CD4-positive, alpha-beta T cell treated with Interleukin-4 for 4 hours (primary cell): Measurements from ENCODE around the gene LINC01488.

ENCODE experiments used
- DNase-seq: peaks from one replicate; pipeline ENCODE4 v3.0.0-alpha.2; 2020

Gene LINC01488

DNA sequence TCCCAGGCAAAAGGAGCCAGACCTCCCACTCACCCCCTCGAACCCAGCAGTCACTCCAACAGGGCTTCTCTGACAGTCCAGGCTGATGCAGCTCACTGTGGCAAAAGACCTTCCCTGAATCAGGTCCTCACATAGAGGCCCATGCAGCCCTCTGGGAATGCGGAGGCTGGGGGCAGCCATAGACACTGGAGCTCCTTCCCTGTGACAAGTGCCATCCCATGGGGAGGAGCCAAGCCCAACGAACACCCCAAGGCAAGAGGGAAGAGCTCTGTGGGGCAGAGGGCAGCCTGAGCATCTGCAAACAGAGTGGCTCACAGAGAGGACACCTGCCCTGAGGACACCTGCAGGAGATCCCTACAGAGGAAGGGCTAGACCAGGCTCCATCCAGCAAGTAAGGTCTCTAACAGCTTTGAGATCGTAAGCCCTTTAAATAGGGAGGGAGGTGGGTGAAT lies at the start of gene LINC01488:
TSS of gene LINC01488 (plus strand) at position 271 of the 452 bp plus-strand sequence.
- DNase-seq: no peak

DNA sequence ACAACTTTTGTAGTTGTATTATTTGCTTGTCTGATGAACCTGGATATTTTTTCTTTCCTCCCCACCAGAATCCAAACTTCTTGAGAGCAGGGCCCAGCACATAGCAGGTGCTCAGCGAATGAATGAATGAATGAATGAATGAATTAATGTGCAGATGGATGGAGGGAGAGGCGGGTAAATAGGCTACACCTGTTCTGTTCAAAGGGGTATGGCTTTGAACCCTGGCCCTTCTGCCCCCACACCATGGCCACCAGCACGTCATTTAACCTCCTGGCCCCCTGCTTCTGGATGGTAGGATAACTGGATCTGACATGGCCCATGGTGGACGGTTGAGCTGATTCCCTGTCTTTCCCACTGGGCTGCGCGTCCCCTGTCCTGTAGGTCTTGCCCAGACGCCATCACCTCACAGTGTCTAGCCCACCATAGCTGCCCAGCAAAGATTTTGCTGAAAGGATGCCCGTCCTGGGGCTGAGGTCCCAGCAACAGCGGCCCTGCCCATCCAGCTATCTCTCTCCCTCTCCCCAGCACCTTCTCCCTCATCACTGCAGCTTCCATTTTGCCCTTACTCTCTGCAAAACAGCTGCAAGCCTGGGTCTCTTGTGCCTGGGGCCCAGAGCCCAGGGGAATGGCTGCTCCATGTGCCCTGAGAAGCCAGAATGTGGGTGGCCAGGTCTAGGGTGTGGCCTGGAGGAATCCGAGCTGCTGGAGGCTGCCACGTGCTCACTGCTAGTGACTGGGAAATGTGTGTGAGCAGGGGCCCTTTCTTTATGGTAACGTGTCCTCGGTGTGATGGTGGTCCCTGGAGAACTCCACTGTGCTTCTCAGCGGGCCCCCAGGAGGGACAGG lies 49.3 kb upstream of the LINC01488 start:
- no peak for DNase-seq

DNA sequence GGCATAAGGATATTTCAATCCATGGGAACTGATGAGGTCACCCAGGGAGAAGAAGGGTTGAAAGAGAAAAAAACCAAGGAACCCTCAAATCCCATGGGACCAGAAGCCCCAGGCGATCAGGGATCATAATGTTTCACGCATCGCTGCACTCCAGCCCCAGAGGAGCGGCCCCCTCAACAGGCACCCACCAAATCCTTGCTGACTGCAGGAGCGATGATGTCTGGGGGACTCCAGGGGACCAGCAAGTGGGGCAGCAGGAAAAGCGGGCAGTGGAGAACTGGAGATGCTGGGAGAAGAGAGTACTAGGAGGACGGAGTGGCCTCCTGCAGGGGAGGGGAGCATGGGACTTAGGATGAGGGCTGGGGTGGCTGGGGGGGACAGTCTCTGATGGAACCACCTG lies 47.7 kb upstream of the LINC01488 start:
- DNase-seq: no peak

DNA sequence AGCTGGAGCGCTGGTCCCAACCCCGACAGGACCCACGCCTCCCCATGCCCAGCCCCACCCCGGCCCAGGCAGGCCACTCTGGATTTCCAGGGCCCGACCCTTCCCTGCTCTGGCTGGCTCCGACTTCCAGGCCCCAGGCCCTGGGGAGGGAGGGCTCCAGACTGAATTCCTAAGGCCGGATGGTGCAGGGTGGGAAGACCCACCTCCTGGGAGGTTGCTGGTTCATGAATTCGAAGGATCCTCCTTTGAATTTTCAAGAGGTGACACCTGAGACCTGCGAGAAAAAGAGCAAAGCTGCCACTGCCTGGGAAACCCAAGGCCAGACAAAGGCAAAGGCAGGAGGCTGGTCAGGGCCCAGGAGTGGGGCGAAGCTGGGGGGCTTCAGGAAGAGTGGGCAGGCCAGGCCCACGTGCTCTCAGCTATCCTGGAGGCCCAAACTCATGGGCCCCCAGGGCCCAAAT lies 47.0 kb upstream of the LINC01488 start:
- DNase-seq: no peak

DNA sequence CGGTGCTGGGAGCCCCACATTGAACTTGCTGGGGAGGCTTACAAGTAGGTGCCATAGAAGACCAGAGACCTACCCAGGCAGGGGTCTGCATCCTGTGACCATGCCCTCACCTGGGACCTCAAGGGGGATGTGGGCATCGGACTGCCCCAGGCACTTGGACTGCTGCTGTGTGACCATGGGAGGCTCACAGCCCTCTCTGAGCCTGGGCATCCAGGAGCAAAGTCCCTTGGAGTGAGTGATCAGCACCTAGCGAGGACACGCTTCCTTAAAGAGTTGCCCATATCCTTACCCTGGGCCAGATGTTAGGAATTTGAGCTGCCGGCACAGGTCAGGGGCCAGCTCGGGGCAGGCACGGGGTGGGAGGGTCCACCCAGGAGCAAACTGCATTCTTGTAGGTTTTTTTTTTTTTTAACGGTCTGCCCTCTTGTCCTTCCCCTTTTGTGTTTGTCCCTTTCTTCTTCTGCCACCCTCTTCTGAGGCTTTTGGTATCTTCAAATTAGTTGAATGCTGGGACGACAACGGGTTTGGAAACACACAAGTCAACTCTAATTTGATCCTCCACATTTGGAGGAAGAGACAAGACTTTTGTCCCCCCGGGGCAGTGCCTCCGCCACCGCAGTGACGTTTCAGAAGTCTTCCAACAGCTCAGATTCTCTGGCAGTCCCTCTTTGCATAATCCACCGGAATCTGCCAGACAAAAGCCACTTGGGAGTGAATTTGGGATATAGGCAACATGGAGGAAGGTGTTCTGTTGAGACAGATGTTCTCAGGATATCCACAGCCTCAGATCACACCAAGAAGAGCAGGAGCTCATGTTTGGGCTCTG lies 46.1 kb upstream of the LINC01488 start:
- no peak for DNase-seq

DNA sequence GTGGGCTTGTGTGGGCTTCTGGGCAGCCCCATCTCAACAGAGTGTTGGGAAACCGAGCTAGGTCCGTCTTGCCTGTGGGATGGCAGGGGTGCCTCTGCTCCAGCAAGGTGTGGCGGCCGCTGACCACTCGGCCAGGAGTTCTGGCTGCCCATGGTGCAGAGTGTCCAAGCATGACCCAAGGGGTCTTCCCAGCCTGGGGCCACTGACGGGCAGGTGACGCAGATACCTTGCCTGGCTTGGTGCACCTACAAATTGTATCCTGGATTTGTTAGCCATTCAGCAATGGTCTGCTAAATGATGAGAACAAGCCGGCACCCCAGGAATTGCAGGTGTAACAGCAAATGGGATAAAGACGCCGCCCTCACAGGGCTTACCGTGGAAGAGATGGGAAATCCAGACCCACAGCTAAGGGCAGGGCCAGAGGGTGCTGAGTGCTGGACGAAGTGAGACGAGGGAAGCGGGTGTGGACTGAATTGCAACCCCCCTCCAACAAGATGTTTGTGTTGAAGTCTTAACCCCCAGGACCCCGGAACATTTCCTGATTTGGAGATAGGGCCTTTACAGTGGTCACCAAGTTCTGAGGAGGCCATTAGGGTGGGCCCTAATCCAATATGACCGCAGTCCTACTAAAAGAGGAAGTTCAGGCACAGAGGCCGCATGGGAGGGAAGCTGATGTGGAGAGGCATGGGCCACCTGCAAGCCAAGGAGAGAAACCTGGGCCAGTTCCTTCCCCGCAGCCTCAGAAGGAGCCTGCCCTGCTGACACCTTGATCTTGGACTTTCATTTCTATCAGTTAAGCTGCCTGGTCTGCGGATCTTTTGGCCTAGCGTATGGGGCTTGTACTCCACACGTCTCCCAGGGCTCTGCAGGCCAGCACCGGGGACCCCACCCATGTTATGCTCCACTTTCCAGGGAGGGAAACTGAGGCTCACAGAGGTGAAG lies 45.2 kb upstream of the LINC01488 start:
- DNase-seq: no peak

DNA sequence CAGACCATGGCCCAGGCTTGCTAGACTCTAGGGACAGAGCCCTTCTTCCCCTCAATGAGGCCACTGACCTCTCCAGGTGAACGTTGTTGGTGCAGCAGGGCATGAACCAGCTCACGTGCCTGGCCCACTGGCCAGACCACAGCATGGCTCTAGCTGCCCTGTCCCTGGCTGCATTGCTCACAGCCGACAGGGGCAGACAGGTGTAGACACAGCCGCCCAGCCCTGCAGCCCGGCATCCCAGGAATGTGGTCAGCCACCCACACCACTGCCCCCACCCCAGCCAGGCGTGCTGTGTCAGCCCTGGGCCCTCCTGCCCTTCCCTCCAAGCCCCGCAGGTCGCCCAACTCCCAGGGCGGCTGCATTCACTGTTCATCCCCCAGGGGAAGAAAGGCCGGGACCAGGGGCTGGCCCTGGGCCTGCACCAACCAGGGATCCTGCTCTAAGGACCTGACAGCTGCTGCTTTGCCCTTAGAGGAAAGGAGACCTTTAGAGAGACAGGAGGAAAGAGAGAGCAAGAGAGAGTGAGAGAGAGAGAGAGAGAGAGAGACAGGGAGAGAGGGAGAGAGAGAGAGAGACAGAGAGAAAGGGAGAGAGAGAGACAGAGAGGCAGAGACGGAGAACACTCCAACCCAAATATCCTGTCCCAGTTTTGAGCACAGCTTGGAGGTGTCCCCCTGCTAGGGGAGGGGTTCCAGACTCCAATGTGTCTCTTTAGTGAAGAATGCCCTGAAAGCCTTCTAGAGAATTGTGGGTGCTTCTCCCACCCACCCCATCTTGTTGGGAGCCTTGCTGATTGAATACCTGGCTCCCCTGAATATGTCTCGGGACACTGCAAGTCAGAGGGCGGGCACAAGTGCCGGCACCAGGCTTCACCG lies 44.2 kb upstream of the LINC01488 start:
- DNase-seq: no peak

DNA sequence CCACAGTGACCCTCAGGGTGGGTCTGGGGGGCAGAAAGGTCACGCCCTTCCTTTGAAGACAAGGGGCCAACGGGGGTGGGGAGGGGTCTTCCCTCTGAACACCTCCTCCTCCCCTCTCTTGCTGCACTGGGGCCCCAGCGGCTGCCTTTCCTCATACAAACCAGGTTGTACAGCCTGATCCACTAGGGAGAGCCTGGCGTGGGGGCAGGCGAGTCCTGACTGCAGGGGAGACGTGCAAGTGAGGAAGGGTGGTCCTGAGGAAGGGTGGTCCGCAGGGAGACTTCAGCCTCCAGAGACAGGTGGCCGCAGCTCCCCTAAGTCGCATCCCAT lies 43.6 kb upstream of the LINC01488 start:
- no peak for DNase-seq

DNA sequence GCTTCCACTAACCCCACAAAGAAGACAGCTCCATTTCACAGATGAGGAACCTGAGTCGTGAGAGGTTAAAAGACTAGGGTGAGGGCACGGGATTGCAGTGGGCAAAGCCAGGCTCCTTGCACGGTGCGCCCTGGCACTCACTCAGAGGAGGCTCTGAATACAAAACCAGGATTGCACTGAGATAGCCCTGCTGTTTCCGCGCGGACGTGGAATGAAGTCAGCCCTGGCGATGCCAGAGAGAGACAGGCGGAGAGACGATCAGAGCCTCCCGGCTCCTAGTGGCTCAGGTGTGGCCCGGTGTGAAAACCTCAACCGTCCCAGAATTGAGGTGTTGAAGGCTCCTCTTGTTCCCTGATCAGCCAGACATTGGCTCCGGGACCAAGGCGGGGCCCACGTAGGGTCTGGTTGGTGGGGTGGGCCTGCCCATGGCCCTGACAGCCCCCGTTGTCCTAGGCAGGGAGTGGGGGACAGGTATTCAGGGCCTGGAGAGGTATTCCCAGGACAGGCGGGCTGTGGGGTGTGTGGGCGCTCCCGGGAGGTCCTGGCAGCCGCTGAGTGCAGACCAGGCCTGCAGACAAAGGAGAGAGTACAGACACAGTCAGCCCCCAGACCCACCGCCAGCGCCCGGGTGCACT lies 43.1 kb upstream of the LINC01488 start:
- DNase-seq: no peak

DNA sequence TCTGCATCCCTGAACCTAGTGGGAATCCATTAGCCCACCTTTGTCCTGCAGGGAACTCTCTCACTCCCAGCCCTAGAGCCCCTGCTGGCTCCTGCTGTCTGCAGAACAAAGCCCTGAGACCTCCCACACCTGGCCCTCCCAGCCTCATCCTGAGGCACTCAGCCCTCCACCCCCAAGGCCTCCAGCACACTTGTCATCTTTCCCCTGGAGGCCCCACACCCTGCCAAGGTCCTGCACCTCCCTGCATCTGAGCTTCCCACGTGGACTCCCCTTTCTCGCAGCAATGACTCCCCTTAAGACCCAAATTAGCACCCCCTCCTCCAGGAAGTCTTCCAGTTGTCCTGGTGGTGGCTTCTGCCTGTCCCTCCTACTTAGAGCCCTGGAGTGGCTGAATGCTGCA lies 42.3 kb upstream of the LINC01488 start:
- DNase-seq: no peak

DNA sequence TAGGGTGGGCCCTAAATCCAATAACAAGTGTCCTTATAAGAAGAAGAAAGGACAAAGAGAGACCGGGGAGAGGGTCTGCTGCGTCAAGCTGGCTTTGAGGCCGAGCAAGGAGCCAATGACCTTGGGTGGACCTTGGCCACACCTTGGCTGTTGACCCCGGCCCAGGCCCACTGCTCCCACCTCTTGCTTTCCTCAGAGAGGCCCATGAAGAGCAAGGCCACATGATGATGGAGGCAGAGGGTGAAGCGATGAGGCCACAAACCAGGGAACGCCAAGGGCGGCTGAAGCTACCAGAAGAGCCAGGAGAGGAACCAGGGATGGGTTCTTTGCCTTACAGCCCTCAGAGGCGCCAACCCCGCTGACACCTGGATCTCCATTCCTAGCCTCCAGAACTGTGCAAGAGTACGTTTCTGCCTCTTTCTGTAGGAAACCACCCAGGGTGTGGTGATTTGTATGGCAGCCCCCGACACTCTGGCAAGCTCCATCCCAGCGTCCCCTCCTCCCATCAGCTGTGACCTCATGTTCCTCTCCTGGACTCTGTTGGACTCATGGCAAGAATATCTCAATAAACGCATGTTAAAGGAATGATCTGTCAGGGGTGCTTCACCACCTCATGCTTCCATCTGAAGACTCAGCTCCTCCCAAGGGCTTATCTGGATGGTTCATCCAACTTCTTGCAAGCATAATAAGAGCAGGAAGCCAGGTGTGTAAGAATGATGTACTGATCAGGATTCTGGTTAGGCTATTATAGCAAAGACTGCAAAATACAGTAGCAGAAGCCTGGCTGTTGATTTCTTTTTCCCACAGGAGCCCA lies 41.6 kb upstream of the LINC01488 start:
- no peak for DNase-seq

DNA sequence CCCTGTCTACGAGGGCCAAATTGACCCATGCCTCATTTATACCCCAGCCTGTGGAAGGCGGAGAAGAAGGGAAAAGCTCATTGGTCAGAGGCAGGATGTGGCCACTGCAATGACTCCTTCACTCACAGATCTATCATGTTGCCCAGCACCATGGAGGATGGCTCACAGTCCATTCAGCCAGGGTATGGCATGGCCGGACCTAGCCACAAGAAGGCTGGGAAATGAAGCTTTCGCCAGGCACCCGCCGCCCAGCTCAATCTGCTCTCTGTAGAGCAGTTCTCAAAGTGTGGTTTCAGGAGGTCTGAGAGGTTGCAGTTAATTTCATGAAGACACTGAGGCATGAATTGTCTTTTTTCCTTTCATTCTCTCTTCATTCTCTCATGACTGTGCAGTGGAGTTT lies 40.6 kb upstream of the LINC01488 start:
- no peak for DNase-seq

DNA sequence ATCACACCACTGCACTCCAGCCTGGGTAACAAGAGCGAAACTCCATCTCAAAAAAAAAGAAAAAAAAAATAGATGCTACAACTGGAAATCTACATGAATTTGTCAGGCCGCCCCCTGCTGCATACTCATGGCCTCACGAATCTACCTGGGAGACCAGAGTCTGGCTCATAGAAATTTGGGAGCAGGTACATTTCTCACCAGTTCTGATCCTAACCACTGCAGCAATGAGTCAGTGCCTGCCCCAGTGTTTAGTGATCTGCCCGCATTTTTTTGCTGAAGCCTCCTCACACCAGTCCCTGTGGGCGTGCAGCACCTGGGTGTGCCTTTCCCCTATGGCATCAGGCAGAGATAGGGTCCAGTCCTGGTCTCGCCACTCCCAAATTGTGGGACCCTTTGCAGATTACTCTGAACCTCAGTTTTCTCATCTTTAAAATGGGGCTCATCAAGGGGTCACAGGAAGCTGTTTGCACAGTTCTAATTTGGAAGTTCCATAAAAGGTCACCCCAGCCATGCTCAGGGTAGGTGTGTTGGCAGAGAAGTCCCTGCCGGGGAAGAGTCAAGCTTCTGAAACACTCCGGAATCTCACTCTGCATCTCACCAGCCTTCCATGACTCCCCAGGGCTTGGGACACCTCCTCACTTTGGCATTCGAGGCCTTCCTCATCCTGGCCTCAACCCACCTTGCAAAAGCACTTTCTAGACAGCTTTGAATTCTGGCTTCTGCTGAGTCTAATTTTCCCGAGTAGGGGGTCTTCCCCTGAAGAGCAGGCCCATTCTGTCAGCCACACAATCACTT lies 39.3 kb upstream of the LINC01488 start:
- no peak for DNase-seq

DNA sequence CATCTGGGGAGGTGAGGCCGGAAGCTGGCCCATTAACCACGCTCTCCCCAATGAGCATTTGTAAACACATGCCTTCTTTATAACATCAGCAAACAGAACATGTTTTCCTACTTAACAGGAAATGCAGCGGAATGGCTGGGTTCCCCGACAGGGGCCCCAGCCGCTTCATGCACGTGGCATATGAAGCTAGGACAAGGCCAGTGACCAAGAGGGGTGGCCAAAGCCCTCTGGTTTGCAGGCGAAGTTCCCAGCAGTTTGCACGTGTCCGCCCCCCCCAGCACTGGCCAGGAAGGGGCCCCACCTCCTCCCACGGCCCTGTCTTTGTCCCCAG lies 38.7 kb upstream of the LINC01488 start:
- DNase-seq: no peak

DNA sequence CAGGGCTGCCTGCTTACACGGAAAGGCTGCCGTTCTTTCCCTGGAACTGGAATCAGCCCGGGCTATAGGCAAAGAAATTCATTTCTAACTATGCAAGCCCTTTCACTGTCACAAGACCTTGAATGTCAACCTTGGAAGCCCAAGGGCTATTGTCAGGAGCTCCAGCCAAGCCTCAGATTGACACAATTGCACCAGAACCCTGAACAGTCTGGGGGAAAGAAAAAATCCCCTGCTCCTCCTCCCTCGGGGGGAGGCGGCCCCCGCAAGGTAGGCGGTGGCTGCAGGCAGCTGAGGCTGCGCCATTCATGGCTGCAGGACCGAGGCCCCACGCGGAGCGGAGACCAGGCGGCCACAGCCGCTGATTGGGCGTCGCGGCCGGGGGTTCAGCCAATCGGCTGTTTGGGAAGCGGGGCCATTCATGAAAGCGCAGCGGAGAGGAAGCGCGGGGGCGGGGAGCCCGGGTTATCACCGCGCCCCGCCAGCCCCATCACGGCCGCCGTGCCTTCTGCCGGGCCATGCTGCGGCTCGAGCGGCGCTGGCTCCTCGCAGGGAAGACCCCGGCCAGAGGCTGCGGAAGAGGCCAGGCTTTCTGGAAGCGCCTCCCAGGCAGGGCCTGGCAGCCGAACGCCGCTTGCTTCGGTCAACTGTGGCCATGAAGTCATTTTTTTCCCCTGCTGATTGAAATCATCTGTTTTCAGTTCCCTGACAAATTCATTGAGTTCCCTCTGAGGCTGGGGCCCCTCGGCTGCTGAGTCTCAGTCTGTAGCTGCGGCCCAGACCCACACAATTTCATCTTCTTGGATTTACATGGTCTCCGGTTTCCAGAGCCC lies 38.1 kb upstream of the LINC01488 start:
- DNase-seq: peak; percentile 56

DNA sequence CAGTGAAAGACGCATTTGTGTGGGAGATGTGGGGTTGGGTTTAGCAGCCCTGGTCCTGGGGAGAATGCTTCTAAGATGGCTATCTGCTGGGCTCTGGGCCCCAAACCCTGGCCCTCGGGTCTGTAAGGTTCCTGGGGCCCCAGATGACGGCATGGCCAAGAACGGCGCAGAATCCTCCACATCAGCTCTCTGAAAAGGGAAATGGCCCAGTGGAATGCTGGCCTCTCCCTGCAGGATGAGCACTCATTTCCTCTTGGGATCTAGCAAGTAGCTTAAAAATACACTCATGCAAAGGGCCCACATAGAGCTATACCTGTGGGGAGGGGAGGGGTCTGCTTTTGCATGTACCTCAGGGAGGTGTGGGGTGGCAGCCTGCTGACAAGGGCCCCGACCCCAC lies 37.5 kb upstream of the LINC01488 start:
- DNase-seq: no peak

DNA sequence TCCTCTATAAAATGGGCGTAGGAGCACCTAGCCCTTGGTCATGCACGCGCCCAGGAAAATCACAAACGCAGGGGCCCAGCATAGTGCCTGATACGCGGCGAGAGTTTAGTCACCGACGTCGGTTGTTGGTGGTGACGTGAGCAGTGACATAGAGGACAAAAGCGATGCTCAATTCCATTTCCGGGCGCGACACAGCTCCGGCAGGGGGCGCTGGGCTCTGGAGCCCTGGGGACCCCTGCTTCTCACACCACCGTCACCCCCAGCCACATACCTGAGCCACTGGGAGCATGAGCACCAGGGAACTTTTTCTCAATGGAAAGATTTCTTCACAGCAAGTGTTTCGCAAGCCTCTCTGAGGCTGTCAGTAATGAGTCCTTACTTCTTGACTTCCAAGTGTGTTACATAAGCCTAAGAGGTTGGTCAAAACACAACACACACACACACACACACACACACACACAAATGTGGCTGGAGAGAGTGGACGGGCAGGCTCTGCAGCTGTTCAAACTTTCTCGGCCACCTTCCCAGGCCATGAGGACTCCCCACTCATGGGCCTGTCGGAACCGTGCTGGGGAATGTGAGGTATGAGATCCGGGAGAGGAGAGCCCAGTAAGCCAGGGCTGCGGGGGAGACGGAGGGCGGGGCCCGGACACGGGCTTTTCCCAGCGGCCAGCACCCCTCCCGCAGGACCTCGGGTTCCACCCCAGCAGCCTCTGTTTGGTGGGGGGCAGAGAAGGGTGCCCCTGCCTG lies 36.9 kb upstream of the LINC01488 start:
- DNase-seq: no peak

DNA sequence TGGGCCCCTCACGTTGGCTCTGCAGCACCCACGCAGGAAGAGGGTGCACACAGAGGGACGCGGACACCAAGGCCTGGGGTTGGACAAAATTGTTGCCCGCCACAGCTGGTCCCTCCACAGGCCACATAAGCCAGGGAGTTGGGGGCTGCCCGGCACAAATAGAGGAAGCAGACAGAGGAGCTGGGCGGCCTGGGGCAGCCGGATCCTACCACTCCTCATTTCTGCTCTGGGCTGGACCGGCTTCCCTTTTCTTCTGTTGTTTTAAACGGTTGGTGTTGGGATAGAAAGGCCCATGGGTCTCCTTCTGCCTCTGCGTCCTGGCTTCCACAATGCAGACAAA lies 36.4 kb upstream of the LINC01488 start:
- no peak for DNase-seq
